Endometrial microvascular endothelial cells (primary cell): ENCODE measurements around the gene AMZ2. TPM values are rescaled to one million over a fixed set of nuclear protein-coding genes. Genes with fewer than 3 reads are reported as not detected.
"Not testable (repeated sequence)": the region's sequence is repeated elsewhere in the genome, so short reads cannot be mapped to it uniquely, and the experiment has no call there.

Experiments used
- in situ Hi-C: cut with HindIII; loops from 2 replicates; pipeline ENCODE4 v1.10.0; 2017; ENCODE audit warnings: low sequenced_read_pairs, low pct_unique_long_range_greater_than_20kb; ENCODE audit errors: inconsistent ontology term
- total RNA-seq: library from RNA; depleted of rRNA; stranded (reverse); fragments of >200 nt; gene quantifications from one replicate; pipeline ENCODE4 v1.2.3, GENCODE V29; 2015; ENCODE audit errors: inconsistent ontology term

The AMZ2 gene
- total RNA-seq, 1 donor from 2014 or later: 110 TPM

DNA sequence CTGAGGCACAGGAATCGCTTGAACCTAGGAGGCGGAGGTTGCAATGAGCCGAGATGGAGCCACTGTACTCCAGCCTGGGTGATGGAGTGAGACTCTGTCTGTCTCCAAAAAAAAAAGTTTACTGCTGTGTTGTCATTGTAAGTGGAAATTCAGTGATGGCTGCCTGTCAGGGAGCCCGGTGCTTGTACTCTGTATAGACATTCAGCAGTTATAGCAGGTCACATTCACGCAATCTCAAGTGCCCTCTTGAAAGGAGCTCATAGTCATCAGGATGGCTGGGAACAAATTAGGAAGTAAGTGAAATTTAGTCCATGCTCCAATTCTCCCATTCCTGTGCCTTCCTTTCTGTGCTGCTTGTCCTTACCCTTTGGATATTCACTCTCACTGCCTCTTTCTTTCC is 32.4 kb upstream of the AMZ2 start:
- in situ Hi-C loops: not testable (repeated sequence)

DNA sequence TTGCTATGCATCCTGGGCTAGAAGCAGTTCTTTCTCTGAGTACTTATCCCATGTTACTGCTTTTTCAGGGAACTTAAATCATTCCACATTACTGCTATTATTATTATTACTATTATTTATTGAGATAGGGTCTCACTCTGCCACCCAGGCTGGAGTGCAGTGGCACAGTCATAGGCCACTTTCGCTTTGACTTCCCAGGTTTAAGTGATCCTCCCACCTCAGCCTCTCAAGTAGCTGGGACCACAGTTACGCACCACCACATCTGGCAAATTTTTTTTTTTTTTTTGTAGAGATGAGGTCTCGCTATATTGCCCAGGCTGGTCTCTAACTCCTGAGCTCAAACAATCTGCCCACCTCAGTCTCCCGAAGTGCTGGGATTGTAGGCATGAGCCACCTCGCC is 28.4 kb upstream of the AMZ2 start:
- in situ Hi-C loops: not testable (repeated sequence)

DNA sequence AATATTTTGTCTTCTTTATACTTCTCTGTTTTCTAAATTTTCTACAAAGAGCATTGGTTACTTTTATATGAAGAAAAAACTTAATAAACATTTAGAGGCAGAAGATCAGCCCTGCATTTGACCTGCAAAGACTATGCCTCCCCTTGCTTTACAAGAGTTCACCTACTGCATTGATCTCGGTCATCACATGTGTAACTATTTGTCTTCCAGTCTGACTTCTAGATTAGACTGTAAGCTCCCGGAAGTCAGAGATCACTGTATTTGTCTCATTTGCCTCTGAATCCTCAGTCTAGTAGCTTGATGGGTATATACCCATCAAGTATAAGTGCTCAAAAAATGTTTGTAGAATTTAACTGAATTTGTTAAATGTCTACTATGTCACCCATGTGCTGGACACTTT is 27.7 kb upstream of the AMZ2 start:
- in situ Hi-C loops: not testable (repeated sequence)

DNA sequence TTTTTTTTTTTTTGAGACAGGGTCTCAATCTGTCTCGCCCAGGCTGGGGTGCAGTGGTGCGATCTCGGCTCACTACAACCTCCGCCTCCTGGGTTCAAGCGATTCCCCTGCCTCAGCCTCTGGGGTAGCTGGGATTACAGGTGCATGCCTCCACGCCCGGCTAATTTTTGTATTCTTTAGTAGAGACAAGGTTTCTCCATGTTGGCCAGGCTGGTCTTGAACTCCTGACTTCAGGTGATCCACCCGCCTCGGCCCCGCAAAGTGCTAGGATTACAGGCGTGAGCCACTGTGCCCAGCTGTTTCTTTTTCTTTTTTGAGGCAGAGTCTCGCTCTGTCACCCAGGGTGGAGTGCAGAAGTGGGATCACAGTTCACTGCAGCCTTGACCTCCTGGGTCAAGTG is 27.1 kb upstream of the AMZ2 start:
- in situ Hi-C loops: not testable (repeated sequence)

DNA sequence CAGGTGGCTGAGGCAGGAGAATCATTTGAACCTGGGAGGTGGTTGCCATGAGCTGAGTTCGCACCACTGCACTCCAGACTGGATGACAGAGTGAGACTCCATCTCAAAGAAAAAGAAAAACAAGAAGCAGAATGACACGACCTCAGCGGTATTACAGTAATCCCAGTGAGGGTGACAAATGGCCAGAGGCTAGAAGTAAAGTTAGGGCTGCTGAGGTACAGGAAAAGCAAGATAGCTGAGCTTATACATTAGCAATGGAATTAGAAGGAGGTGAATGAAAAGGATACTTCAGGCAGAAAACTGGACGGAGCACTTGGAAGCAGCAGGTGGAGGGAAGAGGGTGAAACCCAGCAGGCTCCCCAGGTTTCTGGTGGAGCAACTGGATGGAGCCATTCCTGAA is 26.1 kb upstream of the AMZ2 start:
- in situ Hi-C loops: no loop called here

DNA sequence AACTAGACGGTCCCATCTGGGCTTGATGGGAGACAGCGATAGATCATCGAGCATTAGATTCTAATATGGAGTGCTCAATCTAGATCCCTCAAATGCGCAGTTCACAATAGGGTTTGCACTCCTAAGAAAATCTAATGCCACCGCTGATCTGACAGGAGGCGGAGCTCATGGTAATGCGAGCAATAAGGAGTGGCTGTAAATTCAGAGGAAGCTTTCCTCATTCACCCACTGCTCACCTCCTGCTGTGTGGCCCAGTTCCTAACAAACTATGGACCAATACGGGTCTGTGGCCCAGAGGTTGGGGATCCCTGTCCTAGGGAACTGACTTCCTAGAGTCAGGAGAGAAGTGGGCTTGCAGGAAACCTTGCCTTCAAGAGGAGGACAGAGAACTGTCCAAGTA is 25.2 kb upstream of the AMZ2 start:
- in situ Hi-C loops: no loop called here

DNA sequence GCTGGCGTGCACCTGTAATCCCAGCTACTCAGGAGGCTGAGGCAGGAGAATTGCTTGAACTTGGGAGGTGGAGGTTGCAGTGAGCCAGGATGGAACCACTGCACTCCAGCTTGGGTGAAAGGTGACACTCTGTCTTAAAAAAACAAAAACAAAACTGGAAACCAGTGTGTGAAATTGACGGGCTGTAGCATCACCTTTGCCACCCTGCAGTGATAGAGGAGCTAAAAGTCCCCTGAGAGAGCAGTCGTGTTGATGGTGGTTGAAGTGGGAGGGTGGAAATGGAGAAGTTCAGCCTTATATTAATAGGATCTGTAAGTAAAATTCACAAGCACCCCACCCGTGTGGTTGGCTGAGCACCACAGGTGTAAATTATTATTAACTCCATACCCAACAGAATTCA is 22.8 kb upstream of the AMZ2 start:
- in situ Hi-C loops: not testable (repeated sequence)

DNA sequence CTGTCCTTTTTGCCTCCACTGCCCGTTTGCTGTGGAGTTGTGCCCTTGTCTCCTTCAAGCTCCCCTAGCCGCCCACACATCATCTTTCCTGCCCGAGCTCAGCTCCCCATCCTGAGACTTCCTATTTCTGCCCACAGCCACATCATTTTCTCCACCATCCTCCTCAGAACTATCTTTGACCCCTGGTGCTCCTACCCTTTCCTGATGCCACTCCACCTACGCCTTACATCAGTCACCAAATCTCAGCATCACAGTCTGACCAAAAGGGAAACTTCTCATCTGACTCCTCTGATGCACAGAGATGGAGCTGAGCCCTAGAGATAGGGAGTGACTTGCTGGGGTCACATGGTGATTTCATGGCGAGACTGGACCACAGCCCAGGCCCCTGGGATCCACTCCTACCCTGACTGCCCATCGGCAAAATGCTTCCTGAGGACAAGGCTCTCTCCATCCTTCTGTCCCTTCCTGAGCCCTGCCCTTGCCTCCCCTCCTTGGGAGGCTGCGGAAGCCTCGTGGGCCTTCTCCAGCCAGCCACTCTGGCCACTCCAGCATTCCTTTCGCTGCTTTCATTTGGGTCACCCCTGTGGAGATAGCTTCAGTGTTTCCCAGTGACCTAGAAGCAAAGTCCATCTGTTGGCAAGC is 19.7 kb upstream of the AMZ2 start:
- in situ Hi-C loops: not testable (repeated sequence)

DNA sequence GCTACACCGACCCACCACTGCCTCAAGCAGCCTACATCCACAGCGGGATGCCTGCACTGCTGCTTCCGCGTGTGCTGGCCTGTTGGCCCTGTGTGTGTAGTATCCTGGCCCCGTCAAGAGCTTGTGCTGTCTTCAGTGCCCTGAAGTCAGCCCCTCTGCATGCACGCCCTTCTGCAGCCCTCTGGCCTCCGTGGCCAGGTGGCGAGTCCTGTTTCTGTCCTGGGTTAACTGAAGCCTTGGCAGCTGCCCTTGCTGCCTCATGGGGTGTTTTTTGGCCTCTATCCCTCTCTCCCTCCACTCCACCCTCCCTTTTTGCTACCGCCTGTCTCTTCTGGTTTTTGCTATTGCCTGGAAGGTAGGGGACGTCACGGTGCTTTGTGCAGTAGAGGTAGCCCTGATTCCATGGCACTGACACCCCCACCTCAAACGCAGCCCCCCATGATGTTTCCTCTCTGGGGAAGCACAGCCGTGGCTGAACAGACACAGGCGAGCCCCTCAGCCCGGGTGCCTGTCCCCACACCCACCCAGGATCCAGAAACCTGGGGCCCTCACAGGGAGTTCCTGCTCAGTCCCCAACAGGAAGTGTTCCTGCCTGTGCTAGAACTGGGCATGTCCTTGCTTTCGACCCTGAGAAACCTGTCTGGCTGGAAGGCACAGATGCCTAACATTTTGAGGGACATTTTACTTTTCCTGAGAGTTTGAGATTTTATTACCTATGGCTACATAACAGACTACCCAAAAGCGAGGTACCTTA is 18.8 kb upstream of the AMZ2 start:
- in situ Hi-C loops: no loop called here

DNA sequence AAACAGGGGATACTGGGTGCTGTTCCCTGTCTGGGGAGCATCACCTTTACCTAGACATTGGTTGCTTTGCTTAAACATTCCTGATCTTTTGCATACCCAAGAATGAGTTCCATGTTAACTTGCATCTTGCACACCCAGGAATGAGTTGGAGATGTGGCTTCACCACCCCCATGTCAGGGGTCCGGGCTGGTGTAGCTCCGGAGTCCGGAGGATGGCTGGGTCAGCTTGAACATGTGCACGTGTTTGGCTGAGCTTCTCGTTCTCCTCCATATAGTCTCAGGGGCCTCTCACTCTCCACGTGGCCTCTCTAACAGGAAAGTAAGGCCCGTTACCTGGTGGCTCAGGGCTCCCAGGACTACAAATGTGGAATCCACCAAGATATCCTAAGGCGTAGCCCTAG is 18.2 kb upstream of the AMZ2 start:
- in situ Hi-C loops: no loop called here

DNA sequence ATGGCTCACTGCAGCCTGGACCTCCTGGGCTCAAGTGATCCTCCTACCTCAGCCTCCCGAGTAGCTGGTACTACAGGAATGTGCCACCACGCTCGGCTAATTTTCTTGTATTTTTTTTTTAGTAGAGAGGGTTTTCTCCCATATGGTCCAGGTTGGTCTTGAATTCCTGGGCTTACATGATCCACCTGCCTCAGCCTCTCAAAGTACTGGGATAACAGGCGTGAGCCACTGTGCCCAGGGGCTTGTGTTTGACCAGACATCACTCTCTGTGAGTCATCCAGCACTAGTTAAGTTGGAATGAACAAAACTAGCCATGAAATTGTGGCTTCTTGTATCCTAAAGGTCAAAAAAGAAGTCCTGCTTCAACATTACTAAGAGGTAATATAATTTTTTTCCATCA is 16.7 kb upstream of the AMZ2 start:
- in situ Hi-C loops: not testable (repeated sequence)

DNA sequence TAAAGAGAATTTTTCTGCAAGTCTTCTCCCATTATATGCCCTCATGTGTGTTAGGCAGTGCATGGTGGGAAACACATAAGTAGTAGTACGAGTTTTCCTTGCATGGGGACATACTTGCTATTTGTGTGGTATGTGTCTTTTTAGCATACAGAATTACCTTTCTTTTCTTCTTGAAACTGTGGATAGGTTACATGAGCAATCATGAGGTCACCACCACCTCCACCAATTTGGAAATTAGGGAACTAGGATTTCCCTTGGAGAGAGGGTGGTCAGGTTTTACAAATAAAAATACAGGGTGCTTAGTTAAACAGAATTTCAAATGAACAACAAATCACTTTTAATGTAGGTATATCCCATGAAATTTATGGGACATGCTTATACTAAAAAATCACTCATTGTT is 16.3 kb upstream of the AMZ2 start:
- in situ Hi-C loops: no loop called here

DNA sequence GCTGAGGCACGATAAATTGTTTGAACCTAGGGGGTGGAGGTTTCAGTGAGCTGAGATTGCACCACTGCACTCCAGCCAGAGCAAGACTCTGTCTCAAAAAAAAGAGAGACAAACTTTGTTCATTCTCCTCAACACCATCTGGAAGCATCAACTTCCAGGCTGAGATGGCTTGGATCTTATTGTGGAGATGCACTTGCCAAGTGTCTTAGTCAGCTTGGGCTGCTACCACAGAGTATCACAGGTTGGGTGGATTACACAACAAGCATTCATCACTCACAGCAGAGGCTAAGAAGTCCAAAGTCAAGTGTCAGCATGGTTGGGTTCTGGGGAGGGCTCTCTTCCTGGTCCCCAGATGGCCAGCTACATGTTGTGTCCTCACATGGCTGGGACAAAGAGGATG is 15.1 kb upstream of the AMZ2 start:
- in situ Hi-C loops: not testable (repeated sequence)

DNA sequence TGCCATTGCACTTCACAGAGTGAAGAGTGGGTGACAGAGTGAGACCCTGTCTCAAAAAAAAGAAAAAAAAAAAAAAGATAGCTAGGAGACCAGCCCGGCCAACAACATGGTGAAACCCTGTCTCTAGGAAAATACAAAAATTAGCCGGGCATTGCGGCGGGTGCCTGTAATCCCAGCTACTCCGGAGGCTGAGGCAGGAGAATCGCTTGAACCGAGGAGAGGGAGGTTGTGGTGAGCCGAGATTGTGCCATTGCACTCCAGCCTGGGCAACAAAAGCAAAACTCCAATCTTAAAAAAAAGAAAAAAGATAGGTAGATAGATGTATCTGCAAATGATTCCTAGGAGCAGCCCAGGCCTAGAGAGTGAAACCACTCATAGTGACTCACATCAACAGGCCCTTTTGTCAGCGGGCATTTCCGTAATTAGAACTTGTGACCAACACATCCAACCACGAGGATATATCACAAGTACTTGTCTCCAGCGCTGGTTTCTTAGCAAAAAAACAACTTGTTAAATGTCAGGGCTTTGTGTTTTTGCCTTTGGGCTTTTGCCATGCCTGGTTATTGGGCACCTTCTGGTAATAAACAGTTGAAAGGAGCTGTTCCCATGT is 13.0 kb upstream of the AMZ2 start:
- in situ Hi-C loops: not testable (repeated sequence)

DNA sequence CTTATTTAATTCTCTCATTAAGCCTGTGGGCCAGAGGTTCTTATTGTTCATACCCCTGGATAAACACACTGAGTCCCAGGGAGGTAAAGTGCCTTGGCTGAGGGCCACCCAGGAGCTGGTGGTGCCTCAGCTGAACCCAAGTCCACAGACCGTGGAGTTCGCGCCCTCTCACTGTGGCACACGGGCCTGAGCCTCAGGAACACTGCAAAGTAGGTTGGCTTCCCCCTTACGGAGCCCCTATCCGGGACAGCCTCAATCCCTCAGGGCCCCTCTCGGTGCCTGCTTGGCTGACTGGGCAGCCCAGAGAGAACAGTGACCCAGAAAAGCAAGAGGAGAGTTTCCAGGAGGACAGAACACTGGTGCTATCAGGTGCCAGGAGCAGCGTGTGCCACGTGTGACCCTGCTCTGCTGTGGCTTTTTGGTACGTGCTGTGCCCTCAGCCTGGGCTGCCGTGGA is 12.5 kb upstream of the AMZ2 start:
- in situ Hi-C loops: not testable (repeated sequence)

DNA sequence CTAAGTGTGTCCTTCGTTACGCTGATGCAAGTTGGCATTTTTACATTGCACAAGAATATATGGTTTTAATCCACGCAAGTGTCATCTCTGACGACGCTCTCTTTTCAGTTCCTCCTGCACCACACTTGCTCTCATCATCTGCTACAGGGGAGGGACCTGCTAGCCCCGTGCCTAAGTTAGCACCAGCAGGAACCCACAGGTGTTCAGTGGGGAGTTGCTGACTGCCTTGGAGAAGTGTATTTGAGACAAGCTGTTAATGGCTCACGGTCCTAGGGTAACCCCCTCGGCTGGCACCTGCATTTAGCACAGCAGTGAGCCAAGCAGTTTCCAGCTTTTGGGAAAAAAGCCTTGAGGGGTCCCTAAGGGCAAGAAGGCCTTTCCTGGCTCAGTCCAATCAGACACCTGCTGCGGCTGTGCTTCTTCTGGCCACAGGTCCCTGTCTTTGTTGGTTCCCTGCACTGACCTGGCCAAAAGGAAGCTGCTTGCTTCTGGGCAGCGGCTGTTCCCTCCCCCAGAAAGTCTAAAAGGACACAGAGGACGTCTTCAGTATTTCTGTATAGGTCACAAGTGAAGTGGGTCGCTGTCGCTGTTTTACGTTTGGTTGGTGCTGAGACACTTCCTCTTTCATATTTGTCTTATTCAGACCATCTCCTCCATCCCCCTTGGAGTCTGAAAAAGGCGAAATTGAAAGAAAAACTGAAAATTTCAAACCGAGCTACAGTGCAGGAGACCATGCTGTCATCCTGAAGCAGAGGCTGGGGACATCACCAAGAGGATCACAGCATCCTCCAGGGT is 10.3 kb upstream of the AMZ2 start:
- in situ Hi-C loops: not testable (repeated sequence)

DNA sequence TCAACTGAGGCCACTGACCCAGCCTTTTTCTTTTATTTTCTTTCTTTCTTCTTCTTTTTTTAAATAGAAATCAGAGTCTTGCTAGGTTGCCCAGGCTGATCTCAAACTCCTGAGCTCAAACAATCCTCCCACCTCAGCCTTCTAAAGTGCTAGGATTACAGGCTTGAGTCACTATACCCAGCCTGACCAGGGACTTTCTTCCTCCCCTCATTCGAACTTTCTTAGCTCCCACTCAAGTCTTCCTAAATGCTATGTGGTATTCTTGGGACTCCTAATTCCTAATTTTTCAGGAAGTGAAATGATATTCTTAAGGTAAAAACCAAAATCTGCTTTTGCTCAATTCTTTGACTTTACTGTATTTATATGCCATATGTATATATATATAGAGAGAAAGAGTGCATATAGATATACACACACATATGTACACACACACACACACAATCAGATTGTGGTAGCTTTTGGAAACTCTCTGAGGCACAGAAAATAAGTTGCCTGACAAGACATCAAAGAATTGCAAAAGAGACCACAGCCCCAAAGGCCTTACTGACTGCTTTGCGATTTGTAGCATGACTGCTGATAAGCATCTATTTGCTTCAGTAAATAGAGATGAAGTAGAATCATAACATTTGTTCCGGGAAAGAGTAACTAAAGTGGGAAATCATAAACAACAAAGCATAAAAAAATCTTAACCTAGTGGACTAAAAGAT is 9.5 kb upstream of the AMZ2 start:
- in situ Hi-C loops: no loop called here

DNA sequence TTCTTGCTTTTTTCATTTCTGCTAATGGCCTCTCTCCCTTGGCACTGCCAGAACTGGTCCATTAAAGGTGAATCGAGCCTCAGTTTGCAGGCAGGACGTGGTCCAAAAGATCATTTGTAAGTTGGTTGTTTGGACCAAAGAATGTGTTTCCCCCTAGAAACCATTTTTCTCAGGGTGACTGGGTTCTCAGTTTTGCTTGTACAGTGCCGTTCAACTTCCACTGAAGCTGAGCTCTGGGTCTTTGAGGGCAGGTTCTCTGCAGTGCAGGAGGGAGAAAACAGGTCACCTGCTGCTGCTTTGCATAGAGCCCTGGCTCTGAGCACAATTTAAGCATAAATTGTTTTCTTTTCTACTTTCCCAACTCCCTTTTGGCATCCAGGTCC is 9.0 kb upstream of the AMZ2 start:
- in situ Hi-C loops: no loop called here
